K562 (cell line): Measurements from ENCODE around the gene SLC34A3. TPM values are rescaled to one million over a fixed set of nuclear protein-coding genes. Genes with fewer than 3 reads are reported as not detected.

Experiments
- ATF1 ChIP-seq, 2 experiments: fragments of 450-650 bp in 1 of 2; IDR thresholded peaks; 2 replicates each; pipeline ENCODE4 v1.6.1; 2016; ENCODE audit warnings: missing compliant biosample characterization in 1 of 2, missing genetic modification characterization in 1 of 2
- CBX3 ChIP-seq, 2 experiments: IDR thresholded peaks; 1 replicate in 1 of 2; 2 replicates in 1 of 2; pipeline ENCODE4 v1.6.1; 2012; ENCODE audit warnings: inconsistent platforms in 2 of 2, low read length in 2 of 2, borderline replicate concordance in 1 of 2, control low read depth in 1 of 2
- E2F3 ChIP-seq: fragments of 250-450 bp; sonication (Bioruptor Pico); IDR thresholded peaks from 2 replicates; pipeline ENCODE4 v1.4.0; 2020; ENCODE audit warnings: mild to moderate bottlenecking
- FUS ChIP-seq: fragments of 200-400 bp; formaldehyde crosslinking; optimal IDR thresholded peaks from 2 replicates; pipeline ENCODE3; 2017; ENCODE audit warnings: low read depth, low read length
- GABPB1 ChIP-seq: sonication (generic); formaldehyde crosslinking; IDR thresholded peaks from 2 replicates; pipeline ENCODE4 v1.8.0; 2022; ENCODE audit warnings: mild to moderate bottlenecking, missing genetic modification reagents
- KLF13 ChIP-seq: fragments of 450-650 bp; IDR thresholded peaks from 2 replicates; pipeline ENCODE4 v1.6.1; 2016; ENCODE audit warnings: missing genetic modification characterization, low read depth, mild to moderate bottlenecking, missing compliant biosample characterization, moderate library complexity, borderline replicate concordance
- NBN ChIP-seq: fragments of 450-650 bp; IDR thresholded peaks from 2 replicates; pipeline ENCODE4 v1.6.1; 2016; ENCODE audit warnings: low read depth, mild to moderate bottlenecking
- NR2C2 ChIP-seq, 2 experiments: fragments of 200-800 bp in 1 of 2; sonication (Bioruptor generic) in 1 of 2; sonication (generic) in 1 of 2; formaldehyde crosslinking in 1 of 2; IDR thresholded peaks; 2 replicates each; pipeline versions ENCODE4 v1.6.1 to v1.8.0; 2016 to 2022; ENCODE audit warnings: mild to moderate bottlenecking in 1 of 2, missing compliant biosample characterization in 1 of 2, missing genetic modification characterization in 1 of 2, missing genetic modification reagents in 1 of 2
- XRCC3 ChIP-seq: fragments of 450-650 bp; IDR thresholded peaks from 2 replicates; pipeline ENCODE4 v1.6.1; 2017; ENCODE audit warnings: mild to moderate bottlenecking, moderate library complexity
- ZNF316 ChIP-seq: fragments of 450-650 bp; IDR thresholded peaks from 2 replicates; pipeline ENCODE4 v1.6.1; 2016
- ZNF668 ChIP-seq: fragments of 250-450 bp; sonication (Bioruptor Pico); IDR thresholded peaks from 2 replicates; pipeline ENCODE4 v1.8.0; 2022; ENCODE audit warnings: mild to moderate bottlenecking, inconsistent platforms
- polyA plus RNA-seq, 8 experiments: library from polyadenylated mRNA; depleted of rRNA in 4 of 8; stranded (reverse) in 5 of 8; unstranded in 3 of 8; fragments of >200 nt; fragmentation: Nextera tagmentation in 2 of 8; fragmentation: Illumina TruSeq in 1 of 8; extraction: Ambion mirVana in 2 of 8; extraction: Trizol in 1 of 8; gene quantifications; 2 replicates each; pipeline versions ENCODE4 v1.2.1 to v1.2.3, GENCODE V29; 2011 to 2014; ENCODE audit warnings: inconsistent platforms in 1 of 8, missing spikeins in 1 of 8
- total RNA-seq, 7 experiments: library from RNA; depleted of rRNA in 6 of 7; stranded (reverse); fragments of >200 nt in 6 of 7; fragmentation: Illumina TruSeq in 2 of 7; extraction: Trizol in 2 of 7; gene quantifications; 2 replicates each; pipeline versions ENCODE4 v1.2.1 to v1.2.3, GENCODE V29; 2011 to 2021; ENCODE audit warnings: low replicate concordance in 1 of 7
- TF ChIP-seq, protein P1 (sequence below): fragments of 450-650 bp; IDR thresholded peaks from 2 replicates; pipeline ENCODE4 v1.6.1; 2016; ENCODE audit warnings: borderline replicate concordance
- TF ChIP-seq, protein P2 (sequence below), 2 experiments: fragments of 450-650 bp in 1 of 2; sonication (generic) in 1 of 2; formaldehyde crosslinking; conservative IDR thresholded peaks; 2 replicates each; pipeline versions ENCODE4 v1.4.0 to v1.8.1; 2020 to 2022; ENCODE audit warnings: mild to moderate bottlenecking in 1 of 2, missing genetic modification reagents in 1 of 2
- TF ChIP-seq, protein P3 (sequence below): fragments of 450-650 bp; conservative IDR thresholded peaks from 2 replicates; pipeline ENCODE4 v1.6.1; 2016; ENCODE audit warnings: missing genetic modification characterization, low read depth, mild to moderate bottlenecking, missing compliant biosample characterization, moderate library complexity
- TF ChIP-seq, protein P4 (sequence below): fragments of 200-800 bp; sonication (Bioruptor generic); IDR thresholded peaks from 2 replicates; pipeline ENCODE4 v1.6.1; 2016; ENCODE audit warnings: missing genetic modification characterization, missing compliant biosample characterization

The SLC34A3 gene
- total and polyA plus RNA-seq, 9 of the 15 experiments (the other 6 are each of a cell fraction or from before 2014, with no cell fraction given), result not detected

DNA sequence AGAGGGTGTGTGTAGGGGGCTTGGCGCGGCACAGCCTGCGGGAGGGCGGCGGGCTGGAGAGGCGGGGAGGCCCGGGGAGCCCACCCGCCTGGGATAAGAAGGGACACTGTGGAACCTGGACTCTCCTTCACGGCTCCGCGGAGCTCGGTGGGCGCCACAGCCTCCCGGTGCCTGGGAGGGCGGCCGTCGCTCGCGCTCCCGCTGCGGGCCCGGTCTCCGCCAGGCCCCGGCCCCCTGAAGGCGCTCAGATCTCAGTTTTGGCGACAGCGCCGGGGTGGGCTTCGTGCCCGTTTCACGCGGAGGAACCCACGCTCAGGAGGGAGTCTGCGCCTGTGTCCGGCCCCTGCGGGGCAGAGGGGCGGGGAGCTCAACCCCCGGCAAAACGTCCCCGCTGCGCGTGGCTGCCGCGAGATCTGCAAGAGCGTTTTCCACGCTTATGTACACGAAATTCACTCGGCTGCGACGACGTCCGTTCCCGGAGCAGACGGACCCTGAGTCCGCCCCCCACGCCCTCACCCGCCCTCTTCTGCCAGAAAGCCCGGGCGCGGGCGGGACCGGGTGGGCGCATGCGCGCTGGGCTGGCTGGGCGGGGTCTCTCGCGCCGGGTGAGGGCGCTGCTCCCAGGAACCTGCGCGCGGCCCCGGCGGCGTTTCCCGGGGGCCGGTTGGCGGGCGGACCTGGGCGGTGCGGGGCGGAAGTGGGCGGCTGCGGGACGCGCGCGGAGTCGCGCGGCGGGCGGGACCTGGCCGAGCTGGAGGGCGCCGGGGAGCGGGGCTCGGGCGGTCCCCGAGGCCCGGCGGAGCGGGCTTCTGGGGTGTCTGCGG, 24.1 kb downstream of the SLC34A3 start, which contains the start of gene NELFB (continued):
- TF ChIP-seq CBX3 (IDR thresholded peaks at IDR 0.05; ENCODE audit: borderline replicate concordance in 1 of 2, low read length in 2 of 2), result no peak
- 0 out of 2 replicates have a peak, but pooled peaks have one; percentile 38 for TF ChIP-seq E2F3 (CRISPR knock-in tag)
- TF ChIP-seq KLF13 (tag), result peak; percentile 85; the same call in 1 of the 2 replicates
- no peak for TF ChIP-seq NR2C2 (CRISPR knock-in tag; IDR thresholded peaks at IDR 0.05)
- TF ChIP-seq NR2C2 (tag; IDR thresholded peaks at IDR 0.05), result peak; percentile 79
- peak; percentile 18 for TF ChIP-seq FUS
- TF ChIP-seq ATF1 (CRISPR knock-in tag; IDR thresholded peaks at IDR 0.05), result no peak
- peak; percentile 45; the same call in 1 of the 2 replicates for TF ChIP-seq ATF1 (tag; IDR thresholded peaks at IDR 0.05)
- TF ChIP-seq, protein P1, sequence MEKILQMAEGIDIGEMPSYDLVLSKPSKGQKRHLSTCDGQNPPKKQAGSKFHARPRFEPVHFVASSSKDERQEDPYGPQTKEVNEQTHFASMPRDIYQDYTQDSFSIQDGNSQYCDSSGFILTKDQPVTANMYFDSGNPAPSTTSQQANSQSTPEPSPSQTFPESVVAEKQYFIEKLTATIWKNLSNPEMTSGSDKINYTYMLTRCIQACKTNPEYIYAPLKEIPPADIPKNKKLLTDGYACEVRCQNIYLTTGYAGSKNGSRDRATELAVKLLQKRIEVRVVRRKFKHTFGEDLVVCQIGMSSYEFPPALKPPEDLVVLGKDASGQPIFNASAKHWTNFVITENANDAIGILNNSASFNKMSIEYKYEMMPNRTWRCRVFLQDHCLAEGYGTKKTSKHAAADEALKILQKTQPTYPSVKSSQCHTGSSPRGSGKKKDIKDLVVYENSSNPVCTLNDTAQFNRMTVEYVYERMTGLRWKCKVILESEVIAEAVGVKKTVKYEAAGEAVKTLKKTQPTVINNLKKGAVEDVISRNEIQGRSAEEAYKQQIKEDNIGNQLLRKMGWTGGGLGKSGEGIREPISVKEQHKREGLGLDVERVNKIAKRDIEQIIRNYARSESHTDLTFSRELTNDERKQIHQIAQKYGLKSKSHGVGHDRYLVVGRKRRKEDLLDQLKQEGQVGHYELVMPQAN, result peak; percentile 19; the same call in 1 of the 2 replicates
- TF ChIP-seq, protein P2, sequence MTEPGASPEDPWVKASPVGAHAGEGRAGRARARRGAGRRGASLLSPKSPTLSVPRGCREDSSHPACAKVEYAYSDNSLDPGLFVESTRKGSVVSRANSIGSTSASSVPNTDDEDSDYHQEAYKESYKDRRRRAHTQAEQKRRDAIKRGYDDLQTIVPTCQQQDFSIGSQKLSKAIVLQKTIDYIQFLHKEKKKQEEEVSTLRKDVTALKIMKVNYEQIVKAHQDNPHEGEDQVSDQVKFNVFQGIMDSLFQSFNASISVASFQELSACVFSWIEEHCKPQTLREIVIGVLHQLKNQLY (CRISPR knock-in tag; conservative IDR thresholded peaks at IDR 0.05), result no peak
- TF ChIP-seq ZNF316, result no peak
- peak; percentile 93 for TF ChIP-seq GABPB1 (CRISPR knock-in tag)
- no peak for TF ChIP-seq ZNF668 (CRISPR knock-in tag)
- TF ChIP-seq XRCC3, result no peak
- no peak for TF ChIP-seq NBN
- TF ChIP-seq, protein P3, sequence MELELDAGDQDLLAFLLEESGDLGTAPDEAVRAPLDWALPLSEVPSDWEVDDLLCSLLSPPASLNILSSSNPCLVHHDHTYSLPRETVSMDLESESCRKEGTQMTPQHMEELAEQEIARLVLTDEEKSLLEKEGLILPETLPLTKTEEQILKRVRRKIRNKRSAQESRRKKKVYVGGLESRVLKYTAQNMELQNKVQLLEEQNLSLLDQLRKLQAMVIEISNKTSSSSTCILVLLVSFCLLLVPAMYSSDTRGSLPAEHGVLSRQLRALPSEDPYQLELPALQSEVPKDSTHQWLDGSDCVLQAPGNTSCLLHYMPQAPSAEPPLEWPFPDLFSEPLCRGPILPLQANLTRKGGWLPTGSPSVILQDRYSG (tag), result no peak
- TF ChIP-seq, protein P4, sequence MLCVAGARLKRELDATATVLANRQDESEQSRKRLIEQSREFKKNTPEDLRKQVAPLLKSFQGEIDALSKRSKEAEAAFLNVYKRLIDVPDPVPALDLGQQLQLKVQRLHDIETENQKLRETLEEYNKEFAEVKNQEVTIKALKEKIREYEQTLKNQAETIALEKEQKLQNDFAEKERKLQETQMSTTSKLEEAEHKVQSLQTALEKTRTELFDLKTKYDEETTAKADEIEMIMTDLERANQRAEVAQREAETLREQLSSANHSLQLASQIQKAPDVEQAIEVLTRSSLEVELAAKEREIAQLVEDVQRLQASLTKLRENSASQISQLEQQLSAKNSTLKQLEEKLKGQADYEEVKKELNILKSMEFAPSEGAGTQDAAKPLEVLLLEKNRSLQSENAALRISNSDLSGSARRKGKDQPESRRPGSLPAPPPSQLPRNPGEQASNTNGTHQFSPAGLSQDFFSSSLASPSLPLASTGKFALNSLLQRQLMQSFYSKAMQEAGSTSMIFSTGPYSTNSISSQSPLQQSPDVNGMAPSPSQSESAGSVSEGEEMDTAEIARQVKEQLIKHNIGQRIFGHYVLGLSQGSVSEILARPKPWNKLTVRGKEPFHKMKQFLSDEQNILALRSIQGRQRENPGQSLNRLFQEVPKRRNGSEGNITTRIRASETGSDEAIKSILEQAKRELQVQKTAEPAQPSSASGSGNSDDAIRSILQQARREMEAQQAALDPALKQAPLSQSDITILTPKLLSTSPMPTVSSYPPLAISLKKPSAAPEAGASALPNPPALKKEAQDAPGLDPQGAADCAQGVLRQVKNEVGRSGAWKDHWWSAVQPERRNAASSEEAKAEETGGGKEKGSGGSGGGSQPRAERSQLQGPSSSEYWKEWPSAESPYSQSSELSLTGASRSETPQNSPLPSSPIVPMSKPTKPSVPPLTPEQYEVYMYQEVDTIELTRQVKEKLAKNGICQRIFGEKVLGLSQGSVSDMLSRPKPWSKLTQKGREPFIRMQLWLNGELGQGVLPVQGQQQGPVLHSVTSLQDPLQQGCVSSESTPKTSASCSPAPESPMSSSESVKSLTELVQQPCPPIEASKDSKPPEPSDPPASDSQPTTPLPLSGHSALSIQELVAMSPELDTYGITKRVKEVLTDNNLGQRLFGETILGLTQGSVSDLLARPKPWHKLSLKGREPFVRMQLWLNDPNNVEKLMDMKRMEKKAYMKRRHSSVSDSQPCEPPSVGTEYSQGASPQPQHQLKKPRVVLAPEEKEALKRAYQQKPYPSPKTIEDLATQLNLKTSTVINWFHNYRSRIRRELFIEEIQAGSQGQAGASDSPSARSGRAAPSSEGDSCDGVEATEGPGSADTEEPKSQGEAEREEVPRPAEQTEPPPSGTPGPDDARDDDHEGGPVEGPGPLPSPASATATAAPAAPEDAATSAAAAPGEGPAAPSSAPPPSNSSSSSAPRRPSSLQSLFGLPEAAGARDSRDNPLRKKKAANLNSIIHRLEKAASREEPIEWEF, result no peak
